Muscle of leg (tissue), 16 donors: ENCODE measurements around the gene TMEM181. TPM values are rescaled to one million over a fixed set of nuclear protein-coding genes. Genes with fewer than 3 reads are reported as not detected.
A peak's percentile ranks its signal among the peaks of the same experiment; 100 is the strongest.

ENCODE experiments used
- DNase-seq: peaks from one replicate; pipeline ENCODE4 v3.0.0; 2013
- H3K27ac ChIP-seq: one replicate; pipeline ENCODE4 v1.5.1; 2013; ENCODE audit warnings: mild to moderate bottlenecking, low read length, control low read depth
- H3K27me3 ChIP-seq: one replicate; pipeline ENCODE4 v1.6.1; 2013; ENCODE audit warnings: low read length; ENCODE audit not compliant: control insufficient read depth, insufficient read depth
- H3K36me3 ChIP-seq: one replicate; pipeline ENCODE4 v1.6.1; 2013; ENCODE audit warnings: low read length; ENCODE audit not compliant: control insufficient read depth, insufficient read depth
- H3K4me1 ChIP-seq: one replicate; pipeline ENCODE4 v1.6.1; 2013; ENCODE audit warnings: low read length; ENCODE audit not compliant: control insufficient read depth, insufficient read depth
- H3K4me3 ChIP-seq: one replicate; pipeline ENCODE4 v1.5.1; 2013; ENCODE audit warnings: low read length, control low read depth
- H3K9me3 ChIP-seq: replicated peaks from 2 replicates; pipeline ENCODE4 v1.6.1; 2013; ENCODE audit warnings: low read depth, low read length; ENCODE audit not compliant: control insufficient read depth
- WGBS: methylation state at CpG from one replicate; pipeline ENCODE4 v1.1.5; 2013; ENCODE audit warnings: missing lambda C conversion rate; ENCODE audit not compliant: insufficient coverage; 5-methylcytosine and 5-hydroxymethylcytosine counted together
- long read RNA-seq, 11 donors: transcript quantifications; one replicate each; lab custom pipeline, GENCODE V29; 2026
- polyA plus RNA-seq, 8 donors: library from polyadenylated mRNA; unstranded; fragments of 120-200 nt; gene quantifications; one replicate each; pipeline versions ENCODE4 v1.2.1 to v1.2.3, GENCODE V29; 2013; ENCODE audit warnings: inconsistent platforms in 1 of 8, low replicate concordance in 1 of 8; ENCODE audit not compliant: insufficient read length in 8 of 8, insufficient read depth in 1 of 8
- total RNA-seq: library from RNA; stranded (reverse); fragments of 120-200 nt; gene quantifications from one replicate; pipeline ENCODE4 v1.2.4, GENCODE V29; 2013

The TMEM181 gene, protein sequence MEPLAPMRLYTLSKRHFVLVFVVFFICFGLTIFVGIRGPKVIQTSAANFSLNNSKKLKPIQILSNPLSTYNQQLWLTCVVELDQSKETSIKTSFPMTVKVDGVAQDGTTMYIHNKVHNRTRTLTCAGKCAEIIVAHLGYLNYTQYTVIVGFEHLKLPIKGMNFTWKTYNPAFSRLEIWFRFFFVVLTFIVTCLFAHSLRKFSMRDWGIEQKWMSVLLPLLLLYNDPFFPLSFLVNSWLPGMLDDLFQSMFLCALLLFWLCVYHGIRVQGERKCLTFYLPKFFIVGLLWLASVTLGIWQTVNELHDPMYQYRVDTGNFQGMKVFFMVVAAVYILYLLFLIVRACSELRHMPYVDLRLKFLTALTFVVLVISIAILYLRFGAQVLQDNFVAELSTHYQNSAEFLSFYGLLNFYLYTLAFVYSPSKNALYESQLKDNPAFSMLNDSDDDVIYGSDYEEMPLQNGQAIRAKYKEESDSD
- total RNA-seq = 17.6 TPM
- polyA plus RNA-seq = 10 to 100 TPM; 13.3 to 22.2 (median 16.0) TPM
- long read RNA-seq, donor 1 = 0 reads
- long read RNA-seq, donor 2 = 0 reads
- long read RNA-seq, donor 3 = 0 reads
- long read RNA-seq, donor 4 = 0 reads
- long read RNA-seq, donor 5, partial matches to known transcripts = 30 of 38 reads
- long read RNA-seq, donor 5, other reads (novel, unspliced or antisense) = 8 of 38 reads
- long read RNA-seq, donor 6, full-length matches to known transcripts = 1 of 9 reads
- long read RNA-seq, donor 6, partial matches to known transcripts = 0 of 9 reads
- long read RNA-seq, donor 6, other reads (novel, unspliced or antisense) = 8 of 9 reads
- long read RNA-seq, donor 7 = 0 reads
- long read RNA-seq, donor 8 = 0 reads
- long read RNA-seq, donor 9 = 0 reads
- long read RNA-seq, donor 10, partial matches to known transcripts = 196 of 473 reads
- long read RNA-seq, donor 10, other reads (novel, unspliced or antisense) = 277 of 473 reads
- long read RNA-seq, donor 11 = 0 reads

DNA sequence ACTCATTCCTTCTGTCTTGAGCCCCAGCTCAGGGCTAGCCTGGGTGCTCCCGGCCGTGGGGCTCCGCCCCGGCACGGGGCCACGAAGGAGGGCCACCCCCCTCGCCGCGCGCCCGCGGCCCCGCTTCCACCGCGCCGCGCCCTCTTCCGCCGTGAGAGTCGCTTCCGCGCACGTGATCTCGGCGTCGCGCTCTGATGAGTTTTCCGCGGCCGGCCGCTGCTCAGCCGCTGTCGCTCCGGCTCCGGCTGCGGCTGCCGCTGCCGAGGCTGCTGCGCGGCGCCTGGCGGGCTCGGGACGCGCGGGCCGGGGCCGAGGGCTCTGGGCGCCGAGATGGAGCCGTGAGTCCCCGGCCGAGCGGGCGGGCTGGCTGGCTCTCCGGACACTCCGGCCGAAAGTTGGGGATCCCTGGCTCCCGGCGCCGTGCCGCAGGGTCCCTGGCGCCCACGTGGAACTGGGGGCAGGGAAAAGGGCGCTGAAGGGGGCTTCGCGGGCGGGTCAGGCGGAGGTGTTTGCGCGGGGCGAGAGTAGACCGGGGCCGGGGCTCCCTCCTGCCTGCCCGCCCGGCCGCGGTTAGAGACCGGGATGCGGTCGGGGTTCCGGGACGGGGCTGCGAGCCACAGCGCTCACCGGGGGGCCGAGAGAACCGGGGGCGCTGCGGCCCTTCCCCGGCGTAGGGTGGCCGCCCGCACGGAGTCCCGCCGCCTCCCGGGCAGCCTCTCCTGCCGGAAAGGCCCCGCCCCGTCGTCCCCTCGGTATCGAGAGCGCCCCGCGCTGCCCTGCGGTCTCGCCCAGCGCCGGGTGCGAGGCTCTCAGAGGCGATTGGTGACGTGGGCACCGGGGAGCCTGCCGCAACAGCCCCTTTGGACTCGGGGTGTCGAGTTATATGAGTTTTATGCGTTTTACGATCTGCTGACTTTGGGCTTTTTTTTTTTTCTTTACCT is at the start of gene TMEM181:
Gene TMEM181 (plus strand): TSS at position 197 of the 941 bp plus-strand sequence. CDS start 134 bp downstream, at position 331.
- WGBS = under 1% methylated on average over 120 of the region's 120 CpGs
- Histone ChIP-seq H3K36me3 (no peaks in the 10 kb centered on the region), H3K4me3 (peak within 1 kb of the TSS; percentile 77), H3K9me3 (no peaks in the 10 kb centered on the region), H3K4me1 (peaks cover 18% of the 10 kb centered on the region), H3K27ac (peak within 1 kb of the TSS; percentile 88), H3K27me3 (no peaks in the 10 kb centered on the region)
- DNase-seq = peak; percentile 94

DNA sequence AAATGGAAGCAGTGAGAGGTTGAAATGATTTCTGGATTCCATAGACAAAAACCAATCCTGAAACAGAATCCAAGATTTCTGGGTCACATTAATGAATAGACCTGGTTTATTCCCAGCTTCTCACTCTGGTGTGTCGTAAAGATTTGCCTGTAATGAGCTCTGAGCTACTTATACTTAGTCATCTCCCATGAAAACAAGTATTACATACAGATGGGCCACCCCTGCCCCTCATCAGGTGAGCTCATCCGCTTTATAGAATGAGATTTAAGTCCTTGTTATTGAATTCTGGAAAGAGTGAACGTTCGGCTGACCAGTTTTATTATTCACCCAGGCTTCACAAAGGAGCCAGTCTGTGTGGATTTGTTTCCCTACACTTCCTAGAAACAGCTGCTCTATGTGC is 47.1 kb upstream of the TMEM181 start:
- Histone ChIP-seq H3K36me3 (peaks cover 3% of the 10 kb centered on the region), H3K4me3 (no peak overlapping the region)
- WGBS = no CpG with 5 or more reads among the region's 4 CpGs

DNA sequence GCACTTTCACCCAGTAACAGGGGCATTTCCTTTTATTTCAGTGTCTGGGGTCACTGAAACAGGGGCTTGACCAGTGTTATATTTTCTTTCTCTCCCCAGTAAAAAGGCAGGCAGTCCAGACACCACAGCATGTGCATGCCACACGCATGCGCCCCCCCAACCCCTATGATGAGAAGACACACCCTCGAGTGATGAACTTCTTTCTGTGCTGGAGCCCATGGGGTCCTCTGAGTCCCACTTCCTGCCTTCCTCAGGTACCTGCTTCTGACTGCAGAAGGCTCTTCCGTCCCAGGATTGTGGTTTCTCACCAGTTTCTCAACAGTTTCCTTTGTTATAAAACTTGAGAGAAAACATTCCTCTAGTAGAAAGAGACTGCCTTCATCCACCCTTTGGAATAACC is 45.7 kb upstream of the TMEM181 start:
- 93% methylated on average over 3 of the region's 4 CpGs for WGBS
- Histone ChIP-seq H3K36me3 (peaks cover 3% of the 10 kb centered on the region), H3K27ac (no peak overlapping the region), H3K27me3 (peaks cover 16% of the 10 kb centered on the region), H3K9me3 (no peaks in the 10 kb centered on the region), H3K4me3 (no peak overlapping the region), H3K4me1 (peaks cover 6% of the 10 kb centered on the region)
- DNase-seq = no peak

More for the DNA sequence above, 47.1 kb upstream of the TMEM181 start:
- no peak overlapping the region for H3K27ac ChIP-seq
- peaks cover 12% of the 10 kb centered on the region for H3K27me3 ChIP-seq
- DNase-seq = no peak
- no peaks in the 10 kb centered on the region for H3K4me1 ChIP-seq
- no peaks in the 10 kb centered on the region for H3K9me3 ChIP-seq

DNA sequence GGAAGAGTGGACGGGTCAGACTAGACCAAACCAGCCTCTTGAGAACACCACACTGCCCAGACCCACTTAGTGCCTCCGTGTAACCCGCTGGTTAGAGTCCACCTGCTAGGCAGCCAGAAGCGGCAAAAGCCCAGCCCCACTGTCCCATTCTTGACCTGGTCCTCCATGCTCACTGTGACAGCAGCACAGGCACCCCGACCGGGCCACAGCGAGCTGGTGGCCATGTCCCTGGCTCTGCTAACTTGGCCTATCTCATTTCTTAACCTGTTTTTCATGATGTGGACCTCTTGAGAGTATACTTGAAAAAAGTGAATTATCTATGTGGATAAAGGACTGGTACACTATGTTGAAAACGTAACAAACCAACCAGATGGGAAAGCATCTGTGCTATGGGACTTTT is 44.9 kb upstream of the TMEM181 start:
- peaks cover 16% of the 10 kb centered on the region for H3K27me3 ChIP-seq
- WGBS = 81% methylated on average over 5 of the region's 8 CpGs
- no peak overlapping the region for H3K27ac ChIP-seq
- H3K9me3 ChIP-seq = no peaks in the 10 kb centered on the region
- DNase-seq = no peak
- no peak overlapping the region for H3K4me3 ChIP-seq
- peaks cover 3% of the 10 kb centered on the region for H3K36me3 ChIP-seq
- H3K4me1 ChIP-seq = peaks cover 6% of the 10 kb centered on the region

DNA sequence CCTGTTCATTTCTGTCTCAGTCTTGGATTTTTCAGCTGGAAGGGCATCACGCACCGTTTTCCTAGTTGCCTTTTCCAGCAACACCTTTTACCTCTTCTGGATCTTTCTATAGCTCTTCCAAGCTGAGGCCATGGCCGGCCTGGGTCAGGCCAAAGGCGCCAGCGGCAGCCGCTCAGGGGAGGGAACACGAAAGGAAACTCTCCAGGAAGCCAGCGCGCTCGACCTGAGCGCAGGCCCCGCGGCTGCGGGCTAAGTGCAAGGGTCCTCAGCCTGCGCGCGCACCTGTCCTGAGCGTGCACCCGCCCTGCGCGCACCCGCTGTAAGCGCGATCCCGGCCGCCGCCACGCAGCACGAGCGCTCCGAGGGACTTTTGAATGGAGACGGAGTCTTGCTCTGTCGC is 43.8 kb upstream of the TMEM181 start:
- no peak for DNase-seq
- Histone ChIP-seq H3K4me1 (peaks cover 6% of the 10 kb centered on the region), H3K27ac (no peak overlapping the region), H3K9me3 (no peaks in the 10 kb centered on the region), H3K36me3 (no peaks in the 10 kb centered on the region), H3K4me3 (no peak overlapping the region), H3K27me3 (peaks cover 16% of the 10 kb centered on the region)
- WGBS = 10% methylated on average over 33 of the region's 33 CpGs

DNA sequence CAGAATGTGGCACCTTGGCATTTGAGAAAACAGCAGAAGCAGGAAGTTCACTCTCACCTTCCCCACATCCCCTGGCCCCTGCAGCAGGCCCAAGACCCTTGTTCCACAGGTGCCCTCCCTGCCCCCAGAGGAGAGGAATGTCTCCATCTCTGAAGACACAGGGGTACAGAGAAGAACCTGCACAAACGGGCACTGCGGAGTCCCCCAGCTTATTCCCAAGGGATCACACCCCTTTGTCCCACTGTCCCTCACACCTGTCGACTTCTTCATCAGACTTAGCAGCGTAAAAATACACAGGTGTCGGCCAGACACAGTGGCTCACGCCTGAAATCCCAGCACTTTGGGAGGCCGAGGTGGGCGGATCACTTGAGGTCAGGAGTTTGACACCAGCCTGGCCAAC is 42.9 kb upstream of the TMEM181 start:
- H3K36me3 ChIP-seq = no peaks in the 10 kb centered on the region
- no peaks in the 10 kb centered on the region for H3K9me3 ChIP-seq
- H3K4me1 ChIP-seq = peaks cover 6% of the 10 kb centered on the region
- H3K27ac ChIP-seq = no peak overlapping the region
- peaks cover 16% of the 10 kb centered on the region for H3K27me3 ChIP-seq
- WGBS = 86% methylated on average over 8 of the region's 8 CpGs
- no peak overlapping the region for H3K4me3 ChIP-seq
- no peak for DNase-seq

DNA sequence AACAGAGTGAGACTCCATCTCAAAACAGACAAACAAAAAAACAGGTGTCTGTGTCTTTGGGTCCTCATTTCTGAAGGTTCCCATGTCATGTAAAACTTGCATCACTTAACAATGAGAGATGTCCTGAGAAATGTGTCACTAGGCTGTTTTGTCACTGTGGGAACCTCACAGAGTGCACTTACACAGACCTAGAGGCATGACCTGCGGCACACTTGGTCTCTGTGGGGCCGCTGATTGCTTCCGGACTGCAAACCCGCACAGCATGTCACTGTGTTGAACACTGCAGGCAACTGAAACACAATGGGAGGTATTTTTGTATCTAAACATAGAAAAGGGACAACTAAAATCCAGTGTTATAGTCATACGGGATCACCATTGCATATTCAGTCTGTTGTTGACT is 42.3 kb upstream of the TMEM181 start:
- H3K9me3 ChIP-seq = no peaks in the 10 kb centered on the region
- DNase-seq = no peak
- H3K27me3 ChIP-seq = peaks cover 16% of the 10 kb centered on the region
- H3K4me1 ChIP-seq = peaks cover 6% of the 10 kb centered on the region
- H3K4me3 ChIP-seq = no peak overlapping the region
- WGBS = 56% methylated on average over 3 of the region's 5 CpGs
- H3K36me3 ChIP-seq = no peaks in the 10 kb centered on the region
- H3K27ac ChIP-seq = no peak overlapping the region

DNA sequence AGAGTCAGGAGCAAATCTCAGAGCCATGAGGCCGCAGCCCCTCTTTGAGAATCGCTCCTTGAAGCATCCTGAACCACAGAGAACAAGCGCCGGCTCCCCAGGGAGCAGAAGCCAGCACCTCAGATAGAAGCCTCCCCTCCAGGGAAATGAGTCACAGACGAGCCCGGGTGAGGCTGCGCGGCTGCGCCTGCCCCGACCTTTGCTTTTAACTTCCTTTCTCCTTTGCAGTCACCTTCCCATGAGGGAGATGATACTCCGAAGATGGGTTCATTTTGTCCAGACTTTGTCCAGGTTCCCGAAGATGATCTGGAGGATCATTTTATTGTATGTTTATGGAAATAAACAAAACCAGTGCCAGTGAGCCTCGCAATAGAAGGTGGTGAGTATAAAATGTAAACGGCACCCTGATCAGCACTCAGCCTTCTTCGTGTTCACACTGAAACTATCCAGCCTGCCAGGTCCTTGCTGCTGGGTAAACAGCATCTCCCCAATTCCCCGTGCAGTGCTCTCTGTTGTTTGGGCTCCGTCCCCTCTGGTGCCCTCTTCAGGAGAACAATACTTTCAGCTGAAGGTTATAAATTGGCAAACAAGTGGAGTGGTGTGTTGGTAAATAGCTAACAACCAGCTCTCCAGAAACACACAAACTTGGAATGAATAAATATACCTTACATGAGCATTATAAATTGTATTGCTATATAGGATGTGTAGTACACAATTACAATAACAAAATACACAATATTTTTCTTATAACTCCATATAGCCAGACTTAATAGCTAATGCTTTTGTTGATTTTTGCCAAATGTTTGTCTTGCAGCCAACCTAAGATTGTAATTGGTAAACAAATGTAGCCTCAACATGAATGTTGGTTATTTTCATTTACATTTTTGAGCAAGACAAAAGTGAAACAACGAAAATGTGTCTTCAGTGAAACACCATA is 41.4 kb upstream of the TMEM181 start:
- Histone ChIP-seq H3K4me1 (peaks cover 6% of the 10 kb centered on the region), H3K9me3 (no peaks in the 10 kb centered on the region), H3K27ac (no peak overlapping the region), H3K4me3 (no peak overlapping the region), H3K27me3 (peaks cover 16% of the 10 kb centered on the region), H3K36me3 (no peaks in the 10 kb centered on the region)
- DNase-seq = peak; percentile 71
- 12% methylated on average over 6 of the region's 18 CpGs for WGBS

DNA sequence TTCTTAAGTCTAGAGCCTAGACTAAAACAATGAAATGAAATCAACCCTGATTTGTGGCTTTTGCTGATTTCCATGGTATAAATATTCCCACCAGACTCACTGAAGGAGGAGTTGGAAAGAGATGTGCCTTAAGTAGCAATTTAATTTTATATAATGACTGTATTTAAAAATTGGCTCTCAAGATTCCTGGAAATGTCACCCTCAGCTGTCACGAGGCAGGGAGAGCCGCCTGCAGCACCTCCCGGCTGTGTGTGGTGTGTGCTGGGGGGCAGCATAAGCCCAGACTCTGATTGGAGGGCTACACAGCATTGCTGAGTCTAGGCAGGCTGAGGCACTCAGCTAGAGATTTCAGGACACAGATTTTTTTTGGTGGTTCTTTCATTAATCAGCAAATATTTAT is 40.6 kb upstream of the TMEM181 start:
- no peak overlapping the region for H3K27ac ChIP-seq
- WGBS = 24% methylated on average over 3 of the region's 3 CpGs
- DNase-seq = no peak
- H3K27me3 ChIP-seq = peaks cover 16% of the 10 kb centered on the region
- no peaks in the 10 kb centered on the region for H3K36me3 ChIP-seq
- peaks cover 6% of the 10 kb centered on the region for H3K4me1 ChIP-seq
- H3K4me3 ChIP-seq = no peak overlapping the region
- H3K9me3 ChIP-seq = peaks cover 4% of the 10 kb centered on the region
